Measurements from ENCODE around the gene DOCK3. TPM values are rescaled to one million over a fixed set of nuclear protein-coding genes. Genes with fewer than 3 reads are reported as not detected.

Gene DOCK3
- total and polyA plus RNA-seq, 10 of the 15 experiments (the other 5 are each of a cell fraction or from before 2014, with no cell fraction given), result 0.02 to 0.52 (median 0.04) TPM; not detected in 5

GRCh38 chr3:51389423-51390183 lies 714.9 kb downstream of the DOCK3 start (continued):
- TF ChIP-seq REST (IDR thresholded peaks at IDR 0.05; ENCODE audit: low read depth, low read length), result no peak
- TF ChIP-seq SIX5 (IDR thresholded peaks at IDR 0.05; ENCODE audit: low read depth, low read length, severe bottlenecking), result no peak
- no peak for TF ChIP-seq CEBPZ (IDR thresholded peaks at IDR 0.05; ENCODE audit: low read depth, low read length)
- TF ChIP-seq TARDBP (IDR thresholded peaks at IDR 0.05; ENCODE audit: borderline replicate concordance), result no peak
- no peak for TF ChIP-seq NBN (IDR thresholded peaks at IDR 0.05)
- TF ChIP-seq MEF2A (IDR thresholded peaks at IDR 0.05; ENCODE audit: insufficient read depth, low read depth, low read length), result no peak
- TF ChIP-seq NR2C1 (IDR thresholded peaks at IDR 0.05), result no peak
- TF ChIP-seq RB1 (IDR thresholded peaks at IDR 0.05; ENCODE audit: borderline replicate concordance), result no peak
- TF ChIP-seq CHD2 (IDR thresholded peaks at IDR 0.05; ENCODE audit: borderline replicate concordance, low read depth, low read length), result no peak
- TF ChIP-seq KLF5 (IDR thresholded peaks at IDR 0.05; ENCODE audit: partially characterized antibody), result no peak
- no peak for TF ChIP-seq E4F1 (IDR thresholded peaks at IDR 0.05; ENCODE audit: borderline replicate concordance, partially characterized antibody)
- TF ChIP-seq CTCF (IDR thresholded peaks at IDR 0.05 in 2 of 3, conservative IDR thresholded peaks at IDR 0.05 in 1 of 3; ENCODE audit: control insufficient read depth in 2 of 3, extremely low read depth in 1 of 3, insufficient read depth in 1 of 3, low read depth in 3 of 3, low read length in 3 of 3), result peak; percentile 78 to 89 (median 87)
- TF ChIP-seq RELB (IDR thresholded peaks at IDR 0.05; ENCODE audit: low read depth), result no peak
- peak; percentile 32 to 94 for TF ChIP-seq EGR1 (IDR thresholded peaks at IDR 0.05; ENCODE audit: borderline replicate concordance in 1 of 2, low read depth in 2 of 2, low read length in 2 of 2)
